CD4-positive, alpha-beta T cell treated with Interleukin-2 at 100 ng/mL for 4 hours (primary cell): ENCODE data around the gene CCDC146.
"Not testable (repeated sequence)": the region's sequence is repeated elsewhere in the genome, so short reads cannot be mapped to it uniquely, and the experiment has no call there.

Experiments
- DNase-seq: peaks from one replicate; pipeline ENCODE4 v3.0.0-alpha.2; 2020; ENCODE audit warnings: low spot score

Gene CCDC146

GRCh38 chr7:77199013-77199966 is 76.9 kb downstream of the CCDC146 start, which contains the start of gene FGL2:
Gene FGL2, minus strand, starts transcription at chr7:77199819. Its CDS starts 26 bp downstream, at chr7:77199793.
- peak; percentile 53 for DNase-seq

GRCh38 chr7:77200542-77200941 is 78.1 kb downstream of the CCDC146 start:
- DNase-seq = no peak

GRCh38 chr7:77202481-77202976 is 80.1 kb downstream of the CCDC146 start:
- DNase-seq = no peak

- DNase-seq = no peak
Measured at GRCh38 chr7:77205706-77206105, 83.3 kb downstream of the CCDC146 start.

GRCh38 chr7:77208416-77208815 is 86.0 kb downstream of the CCDC146 start:
- no peak for DNase-seq

GRCh38 chr7:77209479-77210139 is 87.2 kb downstream of the CCDC146 start:
- no peak for DNase-seq

GRCh38 chr7:77216181-77216845 is 93.9 kb downstream of the CCDC146 start:
- no peak for DNase-seq

- no peak for DNase-seq
Measured at GRCh38 chr7:77217474-77218185, 95.2 kb downstream of the CCDC146 start.

GRCh38 chr7:77219701-77220331 is 97.4 kb downstream of the CCDC146 start:
- DNase-seq = not testable (repeated sequence)

GRCh38 chr7:77222065-77222464 is 99.7 kb downstream of the CCDC146 start:
- no peak for DNase-seq

GRCh38 chr7:77222819-77223218 is 100.4 kb downstream of the CCDC146 start:
- no peak for DNase-seq

GRCh38 chr7:77223261-77223660 is 100.8 kb downstream of the CCDC146 start:
- no peak for DNase-seq

- no peak for DNase-seq
Measured at GRCh38 chr7:77226357-77226839, 104.0 kb downstream of the CCDC146 start.

- not testable (repeated sequence) for DNase-seq
Measured at GRCh38 chr7:77228795-77229194, 106.4 kb downstream of the CCDC146 start.

- DNase-seq = no peak
Measured at GRCh38 chr7:77232467-77232866, 110.1 kb downstream of the CCDC146 start.

GRCh38 chr7:77235276-77235675 is 112.9 kb downstream of the CCDC146 start:
- DNase-seq = no peak

GRCh38 chr7:77238703-77239136 is 116.3 kb downstream of the CCDC146 start:
- DNase-seq = peak; percentile 13

GRCh38 chr7:77239471-77239870 is 117.1 kb downstream of the CCDC146 start:
- peak; percentile 15 for DNase-seq

GRCh38 chr7:77242068-77242467 is 119.7 kb downstream of the CCDC146 start:
- no peak for DNase-seq

GRCh38 chr7:77242554-77242953 is 120.1 kb downstream of the CCDC146 start:
- DNase-seq = no peak
